Measurements from ENCODE around the gene CTNNBIP1.

Gene CTNNBIP1

GRCh38 chr1:9874959-9875635 is 35.0 kb downstream of the CTNNBIP1 start:
- peak; percentile 65 to 66 for DNase-seq

- DNase-seq = no peak
Observed at GRCh38 chr1:9874412-9874811, 35.7 kb downstream of the CTNNBIP1 start.

GRCh38 chr1:9873992-9874391 is 36.1 kb downstream of the CTNNBIP1 start:
- DNase-seq = no peak

GRCh38 chr1:9873385-9873784 is 36.7 kb downstream of the CTNNBIP1 start:
- no peak for DNase-seq

GRCh38 chr1:9872430-9873165 is 37.5 kb downstream of the CTNNBIP1 start:
- DNase-seq = no peak

- no peak for DNase-seq
Observed at GRCh38 chr1:9871707-9872425, 38.2 kb downstream of the CTNNBIP1 start.

GRCh38 chr1:9871021-9871420 is 39.0 kb downstream of the CTNNBIP1 start:
- DNase-seq = no peak

- DNase-seq = no peak
Observed at GRCh38 chr1:9870572-9870971, 39.5 kb downstream of the CTNNBIP1 start.

- no peak for DNase-seq
Observed at GRCh38 chr1:9869831-9870251, 40.2 kb downstream of the CTNNBIP1 start.

- no peak for DNase-seq
Observed at GRCh38 chr1:9868244-9868590, 41.9 kb downstream of the CTNNBIP1 start.

GRCh38 chr1:9867408-9868243 is 42.4 kb downstream of the CTNNBIP1 start:
- peak; percentile 85 to 88 for DNase-seq

GRCh38 chr1:9866836-9867235 is 43.2 kb downstream of the CTNNBIP1 start:
- DNase-seq = no peak

GRCh38 chr1:9865724-9866123 is 44.3 kb downstream of the CTNNBIP1 start:
- DNase-seq = no peak

GRCh38 chr1:9863371-9863770 is 46.7 kb downstream of the CTNNBIP1 start:
- DNase-seq = no peak

- DNase-seq = no peak
Observed at GRCh38 chr1:9861360-9861759, 48.7 kb downstream of the CTNNBIP1 start.

- DNase-seq = no peak
Observed at GRCh38 chr1:9860887-9861286, 49.2 kb downstream of the CTNNBIP1 start.

- no peak for DNase-seq
Observed at GRCh38 chr1:9859281-9860014, 50.6 kb downstream of the CTNNBIP1 start.

- no peak for DNase-seq
Observed at GRCh38 chr1:9858293-9859035, 51.6 kb downstream of the CTNNBIP1 start.

GRCh38 chr1:9855186-9855585 is 54.9 kb downstream of the CTNNBIP1 start:
- DNase-seq = no peak

- DNase-seq = no peak
Observed at GRCh38 chr1:9853249-9853595, 56.8 kb downstream of the CTNNBIP1 start.

GRCh38 chr1:9852410-9853248 is 57.4 kb downstream of the CTNNBIP1 start:
- DNase-seq = no peak

All from activated CD4-positive, alpha-beta T cell treated with anti-CD3 and anti-CD28 coated beads, Interleukin-2, amount 50 U/mL, for 4 hours (primary cell).